Measurements from ENCODE around the gene MLIP. TPM values are rescaled to one million over a fixed set of nuclear protein-coding genes. Genes with fewer than 3 reads are reported as not detected.

The MLIP gene
- total RNA-seq, 1 experiment from 2014 or later: 0.59 TPM

DNA sequence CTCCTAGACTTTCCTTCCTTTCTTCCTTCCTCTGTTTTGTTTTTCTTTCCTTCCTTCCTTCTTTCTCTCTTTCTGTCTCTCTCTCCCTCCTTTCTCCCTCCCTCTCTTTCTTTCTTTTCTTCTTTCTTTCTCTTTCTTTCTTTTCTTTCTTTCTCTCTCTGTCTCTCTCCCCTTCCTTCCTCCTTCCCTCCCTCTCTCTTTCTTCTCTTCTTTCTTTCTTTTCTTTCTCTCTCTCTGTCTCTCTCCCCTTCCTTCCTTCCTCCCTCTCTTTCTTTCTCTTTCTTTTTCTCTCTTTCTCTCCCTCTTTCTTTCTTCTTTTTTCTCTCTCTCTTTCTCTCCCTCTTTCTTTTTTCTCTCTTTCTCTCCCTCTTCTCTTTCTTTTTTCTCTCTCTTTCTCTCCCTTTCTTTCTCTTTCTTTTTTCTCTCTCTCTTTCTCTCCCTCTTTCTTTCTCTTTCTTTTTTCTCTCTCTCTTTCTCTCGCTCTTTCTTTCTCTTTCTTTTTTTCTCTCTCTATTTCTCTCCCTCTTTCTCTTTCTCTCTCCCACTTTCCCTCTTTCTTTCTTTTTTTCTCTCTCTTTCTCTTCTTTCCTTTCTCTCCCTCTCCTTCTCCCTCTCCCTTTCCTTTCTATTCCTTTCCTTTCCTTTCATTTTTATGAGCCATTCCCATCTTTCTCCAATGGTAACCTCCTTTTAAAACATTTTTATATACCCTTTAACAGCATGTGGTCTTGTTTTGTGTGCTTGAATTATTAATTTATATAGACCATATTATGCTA lies 199.3 kb downstream of the MLIP start:
- intact Hi-C loops (cut with micrococcal nuclease): no loop called here
- Histone ChIP-seq H3K36me3 (ENCODE audit: control insufficient read depth in 1 of 2, insufficient read depth in 2 of 2, low read length in 2 of 2) (no peaks in the 10 kb centered on the region), H3K27ac (ENCODE audit: low read depth, low read length) (no peak overlapping the region), H3K9me2 (ENCODE audit: insufficient read depth) (no peaks in the 10 kb centered on the region), H3K9ac (ENCODE audit: low read length) (no peak overlapping the region), H3K9me3 (ENCODE audit: control insufficient read depth in 1 of 2, insufficient read depth in 1 of 2, low read depth in 1 of 2, low read length in 2 of 2) (no peaks in the 10 kb centered on the region), H3K4me3 (replicated peaks in 1 of 2; ENCODE audit: low read depth in 1 of 2, low read length in 2 of 2) (no peak overlapping the region), H3K79me2 (ENCODE audit: insufficient read depth, low read length) (no peaks in the 10 kb centered on the region), H2AFZ (ENCODE audit: low read depth, low read length, poor library complexity, severe bottlenecking) (no peak overlapping the region), H3K4me1 (ENCODE audit: control insufficient read depth in 1 of 2, insufficient read depth in 2 of 2, low read length in 2 of 2) (no peaks in the 10 kb centered on the region), H4K20me1 (ENCODE audit: insufficient read depth) (no peaks in the 10 kb centered on the region), H3K4me2 (ENCODE audit: low read length) (no peak overlapping the region), H3K27me3 (ENCODE audit: insufficient read depth, low read length) (no peaks in the 10 kb centered on the region)
- TF ChIP-seq FOSL1 (IDR thresholded peaks at IDR 0.05; ENCODE audit: low read depth): no peak
- TF ChIP-seq TCF7L2 (IDR thresholded peaks at IDR 0.05; ENCODE audit: borderline replicate concordance, extremely low read depth, insufficient read depth, insufficient read length): no peak
- TF ChIP-seq SIN3A (IDR thresholded peaks at IDR 0.05; ENCODE audit: low read depth): no peak
- TF ChIP-seq CEBPB (IDR thresholded peaks at IDR 0.05; ENCODE audit: low read depth): no peak
- TF ChIP-seq ZFX (IDR thresholded peaks at IDR 0.05): no peak
- TF ChIP-seq, protein P1, sequence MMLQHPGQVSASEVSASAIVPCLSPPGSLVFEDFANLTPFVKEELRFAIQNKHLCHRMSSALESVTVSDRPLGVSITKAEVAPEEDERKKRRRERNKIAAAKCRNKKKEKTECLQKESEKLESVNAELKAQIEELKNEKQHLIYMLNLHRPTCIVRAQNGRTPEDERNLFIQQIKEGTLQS (IDR thresholded peaks at IDR 0.05): no peak
- TF ChIP-seq JUND (IDR thresholded peaks at IDR 0.05): no peak
- no peak for TF ChIP-seq POLR2A (IDR thresholded peaks at IDR 0.05; ENCODE audit: borderline replicate concordance, extremely low read depth, insufficient read depth, insufficient read length)
- TF ChIP-seq ZBTB33 (IDR thresholded peaks at IDR 0.05; ENCODE audit: extremely low read depth, insufficient replicate concordance, low read length): no peak
- TF ChIP-seq, protein P2, sequence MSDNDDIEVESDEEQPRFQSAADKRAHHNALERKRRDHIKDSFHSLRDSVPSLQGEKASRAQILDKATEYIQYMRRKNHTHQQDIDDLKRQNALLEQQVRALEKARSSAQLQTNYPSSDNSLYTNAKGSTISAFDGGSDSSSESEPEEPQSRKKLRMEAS (IDR thresholded peaks at IDR 0.05): no peak
- TF ChIP-seq YY1 (IDR thresholded peaks at IDR 0.05; ENCODE audit: extremely low read depth, insufficient replicate concordance, low read depth, low read length): no peak
- TF ChIP-seq CTCF (IDR thresholded peaks at IDR 0.05 in 2 of 3, conservative IDR thresholded peaks at IDR 0.05 in 1 of 3; ENCODE audit: borderline replicate concordance in 1 of 3, insufficient read depth in 1 of 3, low read depth in 2 of 3, low read length in 2 of 3): no peak
- ChIA-PET RAD21 (ENCODE audit: low non-redundant PET in 1 of 2, low total read pairs in 2 of 2, uncharacterized antibody in 2 of 2, unreplicated experiment in 2 of 2) (no interaction called here), CTCF (no interaction called here), POLR2A (no interaction called here)
- DNase-seq (ENCODE audit: low read depth, low spot score) (no peak), ATAC-seq (no peak)
- BruUV-seq (replicated peaks): no TSS peak

Measured in HCT116 (cell line).